ENCODE measurements around the gene RAPSN. TPM values are rescaled to one million over a fixed set of nuclear protein-coding genes. Genes with fewer than 3 reads are reported as not detected.

The RAPSN gene
- polyA plus RNA-seq, 3 donors: 1.2 TPM; not detected in 2

DNA sequence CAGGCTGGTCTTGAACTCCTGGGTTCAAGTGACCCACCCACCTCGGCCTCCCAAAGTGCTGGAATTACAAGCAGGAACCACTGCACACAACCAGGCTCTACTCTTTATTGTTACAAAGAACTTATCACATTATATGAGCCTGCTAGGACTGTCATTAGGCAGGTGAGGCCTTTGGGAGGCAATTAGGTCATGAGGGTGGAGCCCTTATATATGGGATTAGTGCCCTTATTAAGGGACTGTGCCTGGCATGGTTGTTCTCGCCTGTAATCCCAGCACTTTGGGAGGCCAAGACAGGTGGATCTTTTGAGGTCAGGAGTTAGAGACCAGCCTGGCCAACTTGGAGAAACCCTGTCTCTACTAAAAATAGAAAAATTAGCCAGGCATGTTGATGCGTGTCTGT, 12.2 kb downstream of the RAPSN start:
- Histone ChIP-seq H3K27me3 (ENCODE audit: control insufficient read depth in 2 of 2, insufficient read depth in 2 of 2, low read length in 2 of 2) (no peaks in the 10 kb centered on the region), H2AFZ (ENCODE audit: insufficient read depth, low read depth, low read length, poor library complexity, severe bottlenecking) (no peak overlapping the region), H3K79me2 (ENCODE audit: insufficient read depth, low read length) (no peaks in the 10 kb centered on the region), H3K9ac (ENCODE audit: insufficient read depth, low read length, poor library complexity, severe bottlenecking) (no peak overlapping the region), H3K4me2 (replicated peaks; ENCODE audit: extremely low read depth, low read length, poor library complexity, severe bottlenecking) (no peak overlapping the region), H3K36me3 (replicated peaks in 1 of 2; ENCODE audit: control insufficient read depth in 1 of 2, insufficient read depth in 2 of 2, low read length in 2 of 2) (no peaks in the 10 kb centered on the region), H3K4me1 (ENCODE audit: control insufficient read depth in 1 of 2, insufficient read depth in 2 of 2, low read length in 2 of 2) (no peaks in the 10 kb centered on the region), H3K27ac (ENCODE audit: low read depth in 1 of 2, low read length in 2 of 2) (no peak overlapping the region), H3K4me3 (replicated peaks in 1 of 3; ENCODE audit: low read depth in 2 of 3, low read length in 3 of 3) (no peak overlapping the region), H4K20me1 (ENCODE audit: insufficient read depth, low read length) (no peaks in the 10 kb centered on the region), H3K9me3 (replicated peaks in 1 of 2; ENCODE audit: control insufficient read depth in 1 of 2, insufficient read depth in 1 of 2, low read length in 2 of 2) (no peaks in the 10 kb centered on the region)
- no peak for DNase-seq
- Mint-ChIP-seq H3K27me3 (ENCODE audit: low read depth in 3 of 3) (peaks cover 0 to 5% (median 3%) of the 10 kb centered on the region in 3 donors), H3K27ac (no peak overlapping the region), H3K9me3 (no peaks in the 10 kb centered on the region), H3K4me3 (no peak overlapping the region), H3K36me3 (no peaks in the 10 kb centered on the region), H3K4me1 (no peaks in the 10 kb centered on the region)
- 100% methylated on average over 1 of the region's 3 CpGs for WGBS (ENCODE audit: insufficient coverage)
- intact Hi-C loops (cut with micrococcal nuclease): no loop called here
- TF ChIP-seq, protein P1, sequence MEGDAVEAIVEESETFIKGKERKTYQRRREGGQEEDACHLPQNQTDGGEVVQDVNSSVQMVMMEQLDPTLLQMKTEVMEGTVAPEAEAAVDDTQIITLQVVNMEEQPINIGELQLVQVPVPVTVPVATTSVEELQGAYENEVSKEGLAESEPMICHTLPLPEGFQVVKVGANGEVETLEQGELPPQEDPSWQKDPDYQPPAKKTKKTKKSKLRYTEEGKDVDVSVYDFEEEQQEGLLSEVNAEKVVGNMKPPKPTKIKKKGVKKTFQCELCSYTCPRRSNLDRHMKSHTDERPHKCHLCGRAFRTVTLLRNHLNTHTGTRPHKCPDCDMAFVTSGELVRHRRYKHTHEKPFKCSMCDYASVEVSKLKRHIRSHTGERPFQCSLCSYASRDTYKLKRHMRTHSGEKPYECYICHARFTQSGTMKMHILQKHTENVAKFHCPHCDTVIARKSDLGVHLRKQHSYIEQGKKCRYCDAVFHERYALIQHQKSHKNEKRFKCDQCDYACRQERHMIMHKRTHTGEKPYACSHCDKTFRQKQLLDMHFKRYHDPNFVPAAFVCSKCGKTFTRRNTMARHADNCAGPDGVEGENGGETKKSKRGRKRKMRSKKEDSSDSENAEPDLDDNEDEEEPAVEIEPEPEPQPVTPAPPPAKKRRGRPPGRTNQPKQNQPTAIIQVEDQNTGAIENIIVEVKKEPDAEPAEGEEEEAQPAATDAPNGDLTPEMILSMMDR (IDR thresholded peaks at IDR 0.05): no peak

DNA sequence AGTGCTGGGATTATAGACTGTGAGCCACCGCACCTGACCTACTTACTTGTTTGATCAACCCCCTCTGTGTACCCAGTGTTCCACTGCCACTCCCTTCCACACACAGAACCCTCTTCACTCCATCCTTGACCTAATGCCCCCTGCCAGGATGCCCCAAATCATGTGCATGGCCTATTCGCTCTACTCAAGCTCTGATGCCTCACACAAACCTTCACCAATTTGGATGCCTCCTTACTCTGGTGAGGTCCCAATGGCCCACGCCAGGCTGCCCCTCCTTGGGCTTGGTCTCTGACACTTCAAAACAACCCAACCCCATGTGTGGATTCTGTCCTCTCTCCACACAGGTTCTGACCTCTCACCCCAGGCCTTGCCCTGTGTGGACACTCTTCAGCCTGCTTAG, 13.2 kb downstream of the RAPSN start:
- H3K27ac Mint-ChIP-seq: no peak overlapping the region
- no peaks in the 10 kb centered on the region for H3K36me3 Mint-ChIP-seq
- no peaks in the 10 kb centered on the region for H3K4me1 Mint-ChIP-seq
- Histone ChIP-seq H3K27me3 (ENCODE audit: control insufficient read depth in 2 of 2, insufficient read depth in 2 of 2, low read length in 2 of 2) (no peaks in the 10 kb centered on the region), H3K4me1 (ENCODE audit: control insufficient read depth in 1 of 2, insufficient read depth in 2 of 2, low read length in 2 of 2) (no peaks in the 10 kb centered on the region), H2AFZ (ENCODE audit: insufficient read depth, low read depth, low read length, poor library complexity, severe bottlenecking) (no peak overlapping the region), H3K4me3 (replicated peaks in 1 of 3; ENCODE audit: low read depth in 2 of 3, low read length in 3 of 3) (no peak overlapping the region), H3K9ac (ENCODE audit: insufficient read depth, low read length, poor library complexity, severe bottlenecking) (no peak overlapping the region), H3K9me3 (replicated peaks in 1 of 2; ENCODE audit: control insufficient read depth in 1 of 2, insufficient read depth in 1 of 2, low read length in 2 of 2) (no peaks in the 10 kb centered on the region), H3K36me3 (replicated peaks in 1 of 2; ENCODE audit: control insufficient read depth in 1 of 2, insufficient read depth in 2 of 2, low read length in 2 of 2) (no peaks in the 10 kb centered on the region), H3K4me2 (replicated peaks; ENCODE audit: extremely low read depth, low read length, poor library complexity, severe bottlenecking) (no peak overlapping the region), H3K79me2 (ENCODE audit: insufficient read depth, low read length) (no peaks in the 10 kb centered on the region), H3K27ac (ENCODE audit: low read depth in 1 of 2, low read length in 2 of 2) (no peak overlapping the region), H4K20me1 (ENCODE audit: insufficient read depth, low read length) (no peaks in the 10 kb centered on the region)
- H3K9me3 Mint-ChIP-seq: no peaks in the 10 kb centered on the region
- no peak for DNase-seq
- intact Hi-C loops (cut with micrococcal nuclease): no loop called here
- peaks cover 0 to 5% (median 4%) of the 10 kb centered on the region in 3 donors for H3K27me3 Mint-ChIP-seq (ENCODE audit: low read depth in 3 of 3)
- H3K4me3 Mint-ChIP-seq: no peak overlapping the region
- TF ChIP-seq, protein P1 (IDR thresholded peaks at IDR 0.05): no peak
- WGBS (ENCODE audit: insufficient coverage): 95% methylated on average over 3 of the region's 3 CpGs
